LNCaP clone FGC (cell line): Measurements from ENCODE around the gene ZMYND10.

Experiments
- DNase-seq: peaks from one replicate; pipeline ENCODE4 v3.0.0-alpha.2; 2011; ENCODE audit warnings: low read depth
- H3K4me3 ChIP-seq: 2 replicates; pipeline ENCODE4 v1.5.1; 2011; ENCODE audit warnings: mild to moderate bottlenecking, low read depth, low read length, control low read depth
- CTCF ChIP-seq: IDR thresholded peaks from 2 replicates; pipeline ENCODE4 v1.5.1; 2012; ENCODE audit warnings: mild to moderate bottlenecking; ENCODE audit not compliant: control insufficient read depth, insufficient read depth; ENCODE audit errors: extremely low read depth

ZMYND10 gene

GRCh38 chr3:50334339-50335075 is 11.0 kb downstream of the ZMYND10 start:
- TF ChIP-seq CTCF, result no peak
- DNase-seq, result peak; percentile 89
- H3K4me3 ChIP-seq, result peak overlapping the region; percentile 89

GRCh38 chr3:50333744-50334328 is 11.7 kb downstream of the ZMYND10 start:
- H3K4me3 ChIP-seq, result peak overlapping the region; percentile 89
- no peak for TF ChIP-seq CTCF
- no peak for DNase-seq

- TF ChIP-seq CTCF, result no peak
- H3K4me3 ChIP-seq, result no peak overlapping the region
- DNase-seq, result no peak
These were observed 14.1 kb downstream of the ZMYND10 start for GRCh38 chr3:50331364-50331907.

GRCh38 chr3:50330330-50330729 is 15.2 kb downstream of the ZMYND10 start:
- H3K4me3 ChIP-seq, result no peak overlapping the region
- DNase-seq, result no peak
- TF ChIP-seq CTCF, result no peak

- H3K4me3 ChIP-seq, result peak within 1 kb of the TSS; percentile 100
- DNase-seq, result peak; percentile 92
- TF ChIP-seq CTCF, result no peak
These were observed 17.4 kb downstream of the ZMYND10 start, which contains the start of gene TUSC2 for GRCh38 chr3:50327943-50328691. TSS of gene TUSC2 (minus strand) at chr3:50328223. CDS start at chr3:50328099, 124 bp downstream.

GRCh38 chr3:50327129-50327528 is 18.4 kb downstream of the ZMYND10 start:
- TF ChIP-seq CTCF, result no peak
- no peak for DNase-seq
- H3K4me3 ChIP-seq, result peak overlapping the region; percentile 100
